Endothelial cell of umbilical vein (primary cell): Measurements from ENCODE around the gene CNTFR.

ENCODE experiments used
- POLR2AphosphoS5 ChIP-seq: IDR thresholded peaks from 2 replicates; pipeline ENCODE4 v1.6.1; 2012; ENCODE audit warnings: low read depth, mild to moderate bottlenecking, control low read depth, low read length, moderate library complexity; ENCODE audit not compliant: insufficient read depth
- TF ChIP-seq, protein P1 (sequence below), 2 donors: IDR thresholded peaks; 1 replicate in 1 of 2; 2 replicates in 1 of 2; pipeline ENCODE4 v1.5.1; 2011; ENCODE audit warnings: low read length in 2 of 2, mild to moderate bottlenecking in 2 of 2, moderate library complexity in 2 of 2, control low read depth in 1 of 2, inconsistent platforms in 1 of 2, low read depth in 1 of 2; ENCODE audit not compliant: insufficient read depth in 1 of 2; ENCODE audit errors: extremely low read depth in 1 of 2

DNA sequence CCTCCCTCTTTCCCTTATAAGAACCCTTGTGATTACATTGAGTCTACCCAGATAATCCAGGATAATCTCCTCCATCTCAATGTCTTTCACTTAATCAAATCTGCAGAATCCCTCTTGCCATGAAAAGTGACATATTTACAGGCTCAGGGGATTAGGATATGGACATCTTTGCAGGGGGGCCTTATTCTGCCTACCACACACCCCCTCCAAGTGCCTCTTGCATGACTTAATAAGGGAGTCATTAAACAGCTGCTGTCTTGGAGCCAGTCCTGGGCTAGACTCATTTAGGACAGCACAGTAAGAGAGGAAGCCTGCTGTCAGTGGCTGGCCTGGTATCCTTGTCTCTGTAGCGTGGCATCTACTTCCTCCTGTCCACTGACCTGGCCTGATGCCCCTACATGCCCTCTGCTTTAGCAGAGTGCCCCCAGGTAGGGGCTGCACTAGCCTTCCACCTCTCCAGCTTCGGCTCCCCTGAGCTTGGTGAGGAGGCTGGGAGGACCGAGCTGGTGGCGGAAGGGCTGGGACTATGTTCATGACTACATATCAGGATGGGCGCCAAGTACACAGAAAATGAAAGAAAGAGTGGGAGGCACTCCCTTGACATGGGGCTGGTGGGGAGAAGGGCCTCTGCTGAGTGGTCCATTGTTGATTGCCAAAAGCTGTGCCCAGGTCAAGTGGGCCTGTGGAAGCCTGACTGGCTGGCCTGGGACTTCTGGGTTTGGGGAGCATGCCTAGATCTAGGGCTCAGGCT, 84.0 kb downstream of the CNTFR start:
- TF ChIP-seq, protein P1, sequence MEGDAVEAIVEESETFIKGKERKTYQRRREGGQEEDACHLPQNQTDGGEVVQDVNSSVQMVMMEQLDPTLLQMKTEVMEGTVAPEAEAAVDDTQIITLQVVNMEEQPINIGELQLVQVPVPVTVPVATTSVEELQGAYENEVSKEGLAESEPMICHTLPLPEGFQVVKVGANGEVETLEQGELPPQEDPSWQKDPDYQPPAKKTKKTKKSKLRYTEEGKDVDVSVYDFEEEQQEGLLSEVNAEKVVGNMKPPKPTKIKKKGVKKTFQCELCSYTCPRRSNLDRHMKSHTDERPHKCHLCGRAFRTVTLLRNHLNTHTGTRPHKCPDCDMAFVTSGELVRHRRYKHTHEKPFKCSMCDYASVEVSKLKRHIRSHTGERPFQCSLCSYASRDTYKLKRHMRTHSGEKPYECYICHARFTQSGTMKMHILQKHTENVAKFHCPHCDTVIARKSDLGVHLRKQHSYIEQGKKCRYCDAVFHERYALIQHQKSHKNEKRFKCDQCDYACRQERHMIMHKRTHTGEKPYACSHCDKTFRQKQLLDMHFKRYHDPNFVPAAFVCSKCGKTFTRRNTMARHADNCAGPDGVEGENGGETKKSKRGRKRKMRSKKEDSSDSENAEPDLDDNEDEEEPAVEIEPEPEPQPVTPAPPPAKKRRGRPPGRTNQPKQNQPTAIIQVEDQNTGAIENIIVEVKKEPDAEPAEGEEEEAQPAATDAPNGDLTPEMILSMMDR (IDR thresholded peaks at IDR 0.05; ENCODE audit: extremely low read depth in 1 of 2, insufficient read depth in 1 of 2, low read depth in 1 of 2, low read length in 2 of 2), result no peak
- no peak for TF ChIP-seq POLR2AphosphoS5
